ENCODE measurements around the gene PTPRB. TPM values are rescaled to one million over a fixed set of nuclear protein-coding genes. Genes with fewer than 3 reads are reported as not detected.

PTPRB gene
- total RNA-seq, 2 donors from 2014 or later: 0.22 TPM; not detected in 1

GRCh38 chr12:70550180-70550577, 87.0 kb downstream of the PTPRB start:
- 81 to 93% methylated on average over 4 to 5 of the region's 6 CpGs for WGBS, 2 experiments (ENCODE audit: insufficient coverage in 1 of 2, insufficient read length in 1 of 2)
- H3K9me3 ChIP-seq (ENCODE audit: control insufficient read depth, low read length): no peaks in the 10 kb centered on the region
- DNase-seq: peak; percentile 32
- no peak for TF ChIP-seq CTCF (conservative IDR thresholded peaks at IDR 0.05)
- H3K36me3 ChIP-seq (ENCODE audit: control insufficient read depth, insufficient read depth, low read length): no peaks in the 10 kb centered on the region
- H3K4me1 ChIP-seq (ENCODE audit: control insufficient read depth, insufficient read depth, low read length): peaks cover 8% of the 10 kb centered on the region
- H3K27ac Mint-ChIP-seq: no peak overlapping the region
- H3K27me3 ChIP-seq (ENCODE audit: control insufficient read depth, insufficient read depth, low read length, poor library complexity, severe bottlenecking): no peaks in the 10 kb centered on the region
- H3K4me3 ChIP-seq (ENCODE audit: low read length): no peak overlapping the region
- H3K36me3 Mint-ChIP-seq (ENCODE audit: low read depth): no peaks in the 10 kb centered on the region
- no peaks in the 10 kb centered on the region for H3K9me3 Mint-ChIP-seq
- H3K4me3 Mint-ChIP-seq: no peak overlapping the region
- H3K27me3 Mint-ChIP-seq (ENCODE audit: insufficient read depth): no peaks in the 10 kb centered on the region
- H3K4me1 Mint-ChIP-seq: peaks cover 25% of the 10 kb centered on the region
- no peak overlapping the region for H3K9ac ChIP-seq (ENCODE audit: extremely low read depth, low read length, poor library complexity, severe bottlenecking)
- no peak overlapping the region for H3K27ac ChIP-seq (ENCODE audit: low read depth, low read length)

DNA sequence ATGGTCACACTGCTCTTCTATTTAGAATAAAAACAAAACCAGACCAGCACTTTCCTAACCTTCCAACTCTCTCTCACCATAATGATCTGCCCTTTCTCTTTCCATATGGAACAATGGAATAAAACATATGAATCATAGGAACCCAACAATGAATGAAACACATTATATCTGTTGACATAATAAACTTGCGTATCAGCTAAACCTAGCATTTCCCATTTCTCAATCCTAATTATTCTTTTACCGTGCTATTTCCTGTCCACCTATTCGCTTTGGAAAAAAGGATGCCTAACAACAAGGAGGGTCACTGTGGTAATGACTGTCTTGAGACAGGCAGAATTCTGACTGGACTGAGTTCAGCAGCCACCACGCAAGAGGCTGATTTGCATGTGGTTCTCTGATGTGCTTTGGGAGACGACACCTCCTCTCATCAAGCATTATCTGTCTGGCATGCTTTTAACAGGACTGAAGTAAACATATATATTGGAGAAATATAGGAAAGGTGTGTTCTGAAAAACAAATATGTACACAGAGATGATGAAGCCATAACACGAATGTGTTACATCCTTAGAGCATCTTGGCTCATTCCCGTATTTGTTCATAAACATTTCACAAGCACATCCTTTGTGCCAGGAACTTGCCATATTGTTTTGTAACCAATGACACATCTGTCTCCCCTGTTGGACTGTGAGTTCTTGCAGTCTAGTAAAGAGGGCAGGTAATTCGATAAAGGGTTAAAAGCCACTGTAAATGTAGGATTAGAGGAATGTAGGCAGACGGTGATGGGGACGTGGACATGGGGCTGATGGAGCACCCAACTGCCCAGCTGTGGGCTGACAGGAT, 87.7 kb downstream of the PTPRB start:
- TF ChIP-seq CTCF (conservative IDR thresholded peaks at IDR 0.05): no peak
- H3K36me3 ChIP-seq (ENCODE audit: control insufficient read depth, insufficient read depth, low read length): no peaks in the 10 kb centered on the region
- Mint-ChIP-seq H3K4me1 (peaks cover 20% of the 10 kb centered on the region), H3K4me3 (no peak overlapping the region), H3K9me3 (no peaks in the 10 kb centered on the region), H3K27me3 (ENCODE audit: insufficient read depth) (no peaks in the 10 kb centered on the region), H3K36me3 (ENCODE audit: low read depth) (no peaks in the 10 kb centered on the region), H3K27ac (no peak overlapping the region)
- H3K9me3 ChIP-seq (ENCODE audit: control insufficient read depth, low read length): no peaks in the 10 kb centered on the region
- no peaks in the 10 kb centered on the region for H3K27me3 ChIP-seq (ENCODE audit: control insufficient read depth, insufficient read depth, low read length, poor library complexity, severe bottlenecking)
- peaks cover 8% of the 10 kb centered on the region for H3K4me1 ChIP-seq (ENCODE audit: control insufficient read depth, insufficient read depth, low read length)
- WGBS, 2 experiments (ENCODE audit: insufficient coverage in 1 of 2, insufficient read length in 1 of 2): 90 to 92% methylated on average over 7 to 10 of the region's 10 CpGs
- DNase-seq: peak; percentile 14
- H3K9ac ChIP-seq (ENCODE audit: extremely low read depth, low read length, poor library complexity, severe bottlenecking): no peak overlapping the region
- H3K27ac ChIP-seq (ENCODE audit: low read depth, low read length): no peak overlapping the region
- H3K4me3 ChIP-seq (ENCODE audit: low read length): no peak overlapping the region

- Mint-ChIP-seq H3K9me3 (no peaks in the 10 kb centered on the region), H3K4me3 (no peak overlapping the region), H3K36me3 (ENCODE audit: low read depth) (no peaks in the 10 kb centered on the region), H3K27ac (no peak overlapping the region), H3K4me1 (peaks cover 10% of the 10 kb centered on the region), H3K27me3 (ENCODE audit: insufficient read depth) (no peaks in the 10 kb centered on the region)
- no peaks in the 10 kb centered on the region for H3K36me3 ChIP-seq (ENCODE audit: control insufficient read depth, insufficient read depth, low read length)
- no peaks in the 10 kb centered on the region for H3K9me3 ChIP-seq (ENCODE audit: control insufficient read depth, low read length)
- no peaks in the 10 kb centered on the region for H3K4me1 ChIP-seq (ENCODE audit: control insufficient read depth, insufficient read depth, low read length)
- H3K27ac ChIP-seq (ENCODE audit: low read depth, low read length): no peak overlapping the region
- 79 to 81% methylated on average over 5 to 6 of the region's 6 CpGs for WGBS, 2 experiments (ENCODE audit: insufficient coverage in 1 of 2, insufficient read length in 1 of 2)
- no peak overlapping the region for H3K9ac ChIP-seq (ENCODE audit: extremely low read depth, low read length, poor library complexity, severe bottlenecking)
- DNase-seq: peak; percentile 48
- H3K27me3 ChIP-seq (ENCODE audit: control insufficient read depth, insufficient read depth, low read length, poor library complexity, severe bottlenecking): no peaks in the 10 kb centered on the region
- TF ChIP-seq CTCF (conservative IDR thresholded peaks at IDR 0.05): no peak
- no peak overlapping the region for H3K4me3 ChIP-seq (ENCODE audit: low read length)
Observed at GRCh38 chr12:70543444-70543843, 93.8 kb downstream of the PTPRB start.
